NCI-H460 (cell line): ENCODE data around the gene GFRA4. TPM values are rescaled to one million over a fixed set of nuclear protein-coding genes. Genes with fewer than 3 reads are reported as not detected.

ENCODE experiments used
- DNase-seq: peaks from one replicate; pipeline ENCODE4 v3.0.0-alpha.2; 2016; ENCODE audit warnings: low read depth; ENCODE audit errors: extremely low read depth
- total RNA-seq: library from RNA; depleted of rRNA; stranded (reverse); fragments of >200 nt; shearing (Covaris generic); gene quantifications from 2 replicates; pipeline ENCODE4 v1.2.3, GENCODE V29; 2014

Gene GFRA4
- total RNA-seq, 1 experiment from 2014 or later: not detected

DNA sequence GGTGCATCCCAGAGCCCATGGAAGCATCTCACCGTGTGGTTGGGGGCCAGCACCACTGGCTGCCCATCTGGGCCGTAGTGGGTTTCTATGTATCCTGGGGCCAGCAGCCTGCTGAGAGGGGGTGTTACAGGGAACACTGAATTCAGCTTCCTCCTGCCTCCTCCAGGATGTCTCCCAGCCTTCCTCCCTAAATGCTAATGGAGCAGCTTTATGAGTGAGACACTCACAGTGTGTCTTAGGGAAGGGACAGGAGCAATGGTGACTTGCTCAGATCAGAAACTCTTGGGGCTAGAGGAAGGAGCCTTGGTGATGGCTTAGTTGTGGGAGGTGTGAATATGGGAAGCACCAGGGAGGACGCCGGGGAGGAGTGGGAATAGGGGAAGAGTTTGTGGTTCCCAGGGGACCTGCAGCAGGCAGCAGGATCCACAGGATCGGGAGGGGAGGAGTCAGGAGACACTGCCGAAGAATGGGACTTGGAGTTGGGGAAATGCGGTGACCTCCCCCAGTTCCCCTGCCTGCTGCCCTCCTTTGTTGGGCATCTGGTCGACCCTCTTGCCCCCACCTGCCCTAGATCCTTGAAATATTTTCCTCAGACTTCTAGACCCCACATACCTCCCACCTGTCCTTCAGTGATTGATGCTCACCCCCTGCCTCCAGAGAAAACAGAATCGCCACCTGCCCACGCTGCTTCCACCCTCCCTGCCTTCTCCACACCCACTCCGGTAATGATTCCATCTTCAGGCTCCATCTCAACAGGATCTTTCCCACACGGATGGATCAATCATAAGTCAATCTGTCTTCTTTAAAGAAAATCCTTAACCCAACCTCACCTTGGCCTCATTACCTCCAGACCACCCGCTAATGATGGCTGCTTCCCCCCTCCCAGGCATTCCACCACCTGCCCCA is 12.0 kb upstream of the GFRA4 start:
- no peak for DNase-seq

DNA sequence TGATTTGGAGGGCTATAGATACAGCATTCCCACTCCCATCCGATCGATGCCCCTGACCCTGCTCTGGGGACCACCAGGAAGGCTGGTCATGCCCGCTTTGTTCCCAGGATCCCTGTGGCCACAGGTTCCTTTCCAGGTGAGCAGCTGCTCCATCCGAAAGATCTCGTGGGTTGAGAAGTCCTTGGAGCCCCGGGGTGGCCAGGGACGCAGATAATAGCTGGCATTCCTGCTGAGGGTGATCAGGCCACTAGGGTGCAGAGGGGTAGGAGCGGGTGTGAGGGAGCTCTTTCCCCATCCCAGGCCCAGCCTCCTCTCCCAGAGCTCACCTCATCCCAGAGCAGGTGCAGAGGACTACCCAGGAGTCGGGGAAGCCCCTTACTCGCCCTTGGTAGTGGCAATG is 11.2 kb upstream of the GFRA4 start:
- no peak for DNase-seq

DNA sequence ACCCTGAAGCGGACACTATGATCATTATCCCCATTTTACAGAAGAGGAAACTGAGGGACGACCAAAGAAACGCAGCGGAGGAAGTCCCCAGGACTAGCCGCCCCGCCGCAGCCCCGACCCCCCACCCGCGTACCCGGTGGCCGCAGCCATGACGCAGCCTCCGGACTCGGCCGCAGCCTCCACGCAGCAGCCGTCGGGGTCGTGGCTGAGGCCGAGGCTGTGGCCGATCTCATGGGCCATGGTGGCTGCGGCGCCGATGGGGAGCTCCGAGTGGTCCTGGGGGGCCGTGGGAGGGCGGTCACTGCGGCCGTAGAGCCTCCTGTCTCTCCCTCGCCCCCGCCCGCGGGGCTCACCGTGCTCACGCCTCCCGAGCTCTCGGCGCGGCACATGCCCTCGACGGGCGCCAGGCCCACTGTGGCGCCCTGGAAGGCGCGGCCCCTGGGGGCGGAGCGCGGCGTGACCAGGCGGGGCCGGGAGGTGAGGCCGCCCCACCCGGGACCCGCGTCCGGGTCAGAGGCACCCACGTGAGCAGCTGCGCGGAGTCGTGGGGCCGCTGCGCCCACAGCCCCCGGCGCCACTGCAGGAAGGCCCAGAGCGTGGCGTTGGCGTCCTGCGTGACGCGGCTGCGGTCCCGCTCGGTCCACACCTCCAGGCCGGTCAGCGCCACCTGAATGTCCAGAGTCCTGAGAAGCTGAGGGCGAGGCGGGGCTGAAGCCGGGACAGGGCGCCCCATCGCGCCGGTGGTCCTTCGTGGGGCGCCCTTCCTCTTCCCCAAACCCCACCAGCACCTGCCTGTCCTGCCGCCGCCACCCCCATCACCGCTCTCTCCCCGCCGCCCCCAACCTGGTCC is 10.2 kb upstream of the GFRA4 start:
- no peak for DNase-seq

GRCh38 chr20:3672547-3673171 is 9.5 kb upstream of the GFRA4 start:
- DNase-seq: no peak

- no peak for DNase-seq
Observed at GRCh38 chr20:3671986-3672546, 8.9 kb upstream of the GFRA4 start.

DNA sequence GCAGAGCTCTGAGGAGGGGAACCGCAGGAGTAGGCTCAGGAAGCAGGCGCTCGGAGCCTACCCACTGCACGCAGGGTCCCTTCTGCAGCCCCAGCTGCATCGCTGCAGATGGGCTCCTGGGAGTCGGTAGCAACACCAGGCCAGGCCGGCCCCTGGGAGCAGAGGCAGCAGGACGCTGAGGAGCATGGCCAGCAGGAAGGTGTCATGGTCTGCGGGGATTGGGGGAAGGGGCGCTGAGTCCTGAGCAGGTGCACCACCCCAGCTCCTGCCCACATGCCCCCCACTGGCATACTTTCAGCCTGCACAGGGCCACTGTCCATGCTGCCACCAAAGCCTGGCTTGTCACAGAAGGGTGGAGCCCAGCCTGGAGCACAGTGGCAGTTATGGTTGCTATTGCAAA is 7.7 kb upstream of the GFRA4 start:
- DNase-seq: no peak

- no peak for DNase-seq
Observed at GRCh38 chr20:3670511-3670910, 7.3 kb upstream of the GFRA4 start.

DNA sequence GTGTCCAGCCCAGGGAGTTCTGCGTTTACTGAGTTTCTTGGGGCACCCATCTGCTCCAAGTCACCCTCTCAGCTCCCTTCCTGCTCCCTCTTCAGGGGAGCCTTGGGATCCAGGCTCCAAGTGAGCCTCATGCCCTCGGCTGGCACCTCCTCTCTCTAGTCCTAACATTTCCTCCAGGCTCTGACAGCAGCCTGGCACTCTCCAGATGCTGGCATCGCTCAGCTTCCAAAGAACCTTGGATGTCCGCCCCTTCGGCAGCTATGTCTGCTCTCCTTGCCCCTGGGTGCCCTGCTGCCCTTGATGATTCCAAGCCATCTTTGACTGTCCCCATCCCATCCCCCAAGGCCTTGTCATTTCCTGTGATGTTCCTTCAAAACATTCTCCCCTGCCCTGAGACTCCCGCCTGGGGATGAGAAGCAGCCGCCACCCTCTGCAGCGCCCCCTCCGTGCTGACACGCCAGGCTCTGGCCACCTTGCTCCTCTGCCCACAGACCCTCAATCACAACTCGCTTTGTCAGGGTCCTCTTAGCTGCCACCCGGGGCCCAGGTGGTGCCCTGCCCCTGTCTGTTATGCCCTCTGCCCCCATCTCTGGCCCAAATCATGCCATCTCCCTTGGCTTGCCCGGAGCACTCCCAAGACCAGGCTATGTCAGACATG is 6.6 kb upstream of the GFRA4 start:
- no peak for DNase-seq

DNA sequence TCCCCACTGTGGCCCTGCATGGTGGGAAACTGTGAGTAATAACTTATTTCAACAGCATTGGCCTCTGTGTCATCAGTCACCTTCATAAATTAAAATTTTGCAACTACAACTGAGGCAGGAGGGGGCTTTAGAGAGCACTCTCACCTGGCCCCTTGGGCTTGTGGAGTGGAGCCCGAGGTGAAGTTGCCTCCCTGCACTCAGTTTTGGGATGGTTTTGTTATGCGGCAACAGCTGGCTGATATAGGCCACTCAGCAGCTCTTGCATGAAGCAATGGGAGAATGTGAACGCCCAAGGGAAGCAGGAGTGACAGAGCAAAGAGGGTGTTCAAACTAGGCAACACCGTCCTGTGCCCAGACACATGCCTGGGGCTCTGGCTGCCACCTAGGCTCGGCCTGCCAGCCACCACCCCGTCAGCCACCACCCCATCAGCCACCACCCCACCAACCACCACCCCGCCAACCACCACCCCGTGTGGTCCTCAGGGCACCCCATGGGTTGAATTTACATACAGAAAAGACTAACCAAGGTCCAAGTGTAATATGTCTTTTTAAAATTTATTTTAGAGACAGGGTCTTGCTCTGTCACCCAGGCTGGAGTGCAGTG is 4.3 kb upstream of the GFRA4 start:
- DNase-seq: no peak

DNA sequence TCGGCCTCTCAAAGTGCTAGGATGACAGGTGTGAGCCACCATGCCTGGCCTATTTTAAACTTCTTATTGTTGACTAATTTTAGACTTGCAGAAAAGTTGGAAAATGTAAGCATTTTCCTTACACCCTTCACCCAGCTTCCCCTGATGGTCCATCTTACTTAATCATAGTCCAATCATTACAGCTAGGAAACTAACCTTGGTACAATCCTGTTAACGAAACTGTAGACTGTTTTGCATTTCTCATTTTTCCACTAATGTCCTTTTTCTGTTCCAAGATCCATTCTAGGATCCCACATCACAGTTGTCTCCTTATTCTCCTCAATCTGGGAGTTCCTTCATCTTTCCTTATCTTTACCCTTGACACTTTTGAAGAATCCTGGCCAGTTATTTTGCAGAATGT is 659 bp upstream of the GFRA4 start:
- no peak for DNase-seq

GRCh38 chr20:3661814-3662665 is 1.2 kb downstream of the GFRA4 start:
- no peak for DNase-seq

GRCh38 chr20:3661060-3661813 is 2.0 kb downstream of the GFRA4 start:
- DNase-seq: no peak

GRCh38 chr20:3660262-3661059 is 2.7 kb downstream of the GFRA4 start:
- no peak for DNase-seq

GRCh38 chr20:3659492-3660261 is 3.5 kb downstream of the GFRA4 start:
- no peak for DNase-seq

GRCh38 chr20:3658716-3659491 is 4.3 kb downstream of the GFRA4 start:
- no peak for DNase-seq
